Endothelial cell of umbilical vein (primary cell): Measurements from ENCODE around the gene DAPK3.

Experiments used
- CTCF ChIP-seq, 2 donors: IDR thresholded peaks; 1 replicate in 1 of 2; 2 replicates in 1 of 2; pipeline ENCODE4 v1.5.1; 2011; ENCODE audit warnings: low read length in 2 of 2, mild to moderate bottlenecking in 2 of 2, moderate library complexity in 2 of 2, control low read depth in 1 of 2, inconsistent platforms in 1 of 2, low read depth in 1 of 2; ENCODE audit not compliant: insufficient read depth in 1 of 2; ENCODE audit errors: extremely low read depth in 1 of 2
- EZH2 ChIP-seq: IDR thresholded peaks from 2 replicates; pipeline ENCODE4 v1.6.1; 2012; ENCODE audit warnings: borderline replicate concordance, low read depth, mild to moderate bottlenecking, moderate library complexity, low read length, inconsistent platforms; ENCODE audit not compliant: severe bottlenecking
- FOS ChIP-seq: IDR thresholded peaks from 2 replicates; pipeline ENCODE4 v1.6.1; 2011; ENCODE audit warnings: mild to moderate bottlenecking, low read length, moderate library complexity, borderline replicate concordance; ENCODE audit not compliant: insufficient read depth
- JUN ChIP-seq: IDR thresholded peaks from 2 replicates; pipeline ENCODE4 v1.6.1; 2011; ENCODE audit warnings: borderline replicate concordance, low read depth; ENCODE audit not compliant: insufficient read length, insufficient read depth
- MAX ChIP-seq: IDR thresholded peaks from 2 replicates; pipeline ENCODE4 v1.6.1; 2011; ENCODE audit not compliant: insufficient read depth, insufficient read length
- MYC ChIP-seq: IDR thresholded peaks from one replicate; pipeline ENCODE4 v1.6.1; 2011; ENCODE audit warnings: mild to moderate bottlenecking, low read depth, low read length
- POLR2A ChIP-seq: IDR thresholded peaks from 2 replicates; pipeline ENCODE4 v1.6.1; 2012; ENCODE audit warnings: low read depth, mild to moderate bottlenecking, control low read depth, low read length
- POLR2AphosphoS5 ChIP-seq: IDR thresholded peaks from 2 replicates; pipeline ENCODE4 v1.6.1; 2012; ENCODE audit warnings: low read depth, mild to moderate bottlenecking, control low read depth, low read length, moderate library complexity; ENCODE audit not compliant: insufficient read depth

- TF ChIP-seq CTCF (IDR thresholded peaks at IDR 0.05; ENCODE audit: extremely low read depth in 1 of 2, insufficient read depth in 1 of 2, low read depth in 1 of 2, low read length in 2 of 2) (no peak), EZH2 (no peak), POLR2A (no peak), MAX (no peak), POLR2AphosphoS5 (no peak), MYC (no peak), FOS (no peak), JUN (no peak)
Observed at GRCh38 chr19:4007836-4008539, 37.1 kb upstream of the DAPK3 start.
